Measurements from ENCODE around the gene MUC5B. TPM values are rescaled to one million over a fixed set of nuclear protein-coding genes. Genes with fewer than 3 reads are reported as not detected.
"Not testable (repeated sequence)": the region's sequence is repeated elsewhere in the genome, so short reads cannot be mapped to it uniquely, and the experiment has no call there.

MUC5B gene
- total RNA-seq, 4 donors from 2014 or later, result 0.04 to 139 (median 1.6) TPM

- H3K27ac ChIP-seq; H3K27me3 ChIP-seq; intact Hi-C loops (cut with DNase I); DNase-seq; H3K9me3 ChIP-seq; H3K4me3 ChIP-seq; H3K4me1 ChIP-seq; H3K36me3 ChIP-seq: not testable (repeated sequence)
- WGBS, 2 donors, result 93% methylated on average over 12 of the region's 14 CpGs; no CpG with 5 or more reads in 1 of the 2 donors
Measured at GRCh38 chr11:1247026-1247425, 24.2 kb downstream of the MUC5B start.

DNA sequence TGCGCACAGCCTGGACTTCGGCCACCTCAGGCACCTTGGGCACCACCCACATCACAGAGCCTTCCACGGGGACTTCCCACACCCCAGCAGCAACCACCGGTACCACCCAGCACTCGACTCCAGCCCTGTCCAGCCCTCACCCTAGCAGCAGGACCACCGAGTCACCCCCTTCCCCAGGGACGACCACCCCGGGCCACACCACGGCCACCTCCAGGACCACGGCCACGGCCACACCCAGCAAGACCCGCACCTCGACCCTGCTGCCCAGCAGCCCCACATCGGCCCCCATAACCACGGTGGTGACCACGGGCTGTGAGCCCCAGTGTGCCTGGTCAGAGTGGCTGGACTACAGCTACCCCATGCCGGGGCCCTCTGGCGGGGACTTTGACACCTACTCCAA, 26.1 kb downstream of the MUC5B start:
- H3K36me3 ChIP-seq; H3K27me3 ChIP-seq; intact Hi-C loops (cut with DNase I); H3K9me3 ChIP-seq; H3K4me3 ChIP-seq; DNase-seq; H3K27ac ChIP-seq; H3K4me1 ChIP-seq: not testable (repeated sequence)
- 90 to 95% methylated on average over 6 to 7 of the region's 18 CpGs for WGBS, 2 donors

- DNase-seq; H3K9me3 ChIP-seq; H3K27me3 ChIP-seq; H3K36me3 ChIP-seq; H3K27ac ChIP-seq; H3K4me3 ChIP-seq; intact Hi-C loops (cut with DNase I); H3K4me1 ChIP-seq: not testable (repeated sequence)
- 96 to 100% methylated on average over 2 to 4 of the region's 12 CpGs for WGBS, 2 donors
Measured at GRCh38 chr11:1250411-1250810, 27.5 kb downstream of the MUC5B start.

DNA sequence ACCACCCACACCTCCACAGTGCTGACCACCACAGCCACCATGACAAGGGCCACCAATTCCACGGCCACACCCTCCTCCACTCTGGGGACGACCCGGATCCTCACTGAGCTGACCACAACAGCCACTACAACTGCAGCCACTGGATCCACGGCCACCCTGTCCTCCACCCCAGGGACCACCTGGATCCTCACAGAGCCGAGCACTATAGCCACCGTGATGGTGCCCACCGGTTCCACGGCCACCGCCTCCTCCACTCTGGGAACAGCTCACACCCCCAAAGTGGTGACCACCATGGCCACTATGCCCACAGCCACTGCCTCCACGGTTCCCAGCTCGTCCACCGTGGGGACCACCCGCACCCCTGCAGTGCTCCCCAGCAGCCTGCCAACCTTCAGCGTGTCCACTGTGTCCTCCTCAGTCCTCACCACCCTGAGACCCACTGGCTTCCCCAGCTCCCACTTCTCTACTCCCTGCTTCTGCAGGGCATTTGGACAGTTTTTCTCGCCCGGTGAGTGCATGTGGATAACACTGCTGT, 28.4 kb downstream of the MUC5B start:
- Histone ChIP-seq H3K9me3 (no peaks in the 10 kb centered on the region), H3K27ac (no peak overlapping the region), H3K36me3 (no peaks in the 10 kb centered on the region), H3K4me3 (no peak overlapping the region), H3K4me1 (no peaks in the 10 kb centered on the region), H3K27me3 (no peaks in the 10 kb centered on the region)
- 92 to 97% methylated on average over 13 to 16 of the region's 16 CpGs for WGBS, 2 donors
- intact Hi-C loops (cut with DNase I), result no loop called here
- TF ChIP-seq CTCF (IDR thresholded peaks at IDR 0.05) (no peak), POLR2A (IDR thresholded peaks at IDR 0.05) (no peak)
- DNase-seq, result no peak

DNA sequence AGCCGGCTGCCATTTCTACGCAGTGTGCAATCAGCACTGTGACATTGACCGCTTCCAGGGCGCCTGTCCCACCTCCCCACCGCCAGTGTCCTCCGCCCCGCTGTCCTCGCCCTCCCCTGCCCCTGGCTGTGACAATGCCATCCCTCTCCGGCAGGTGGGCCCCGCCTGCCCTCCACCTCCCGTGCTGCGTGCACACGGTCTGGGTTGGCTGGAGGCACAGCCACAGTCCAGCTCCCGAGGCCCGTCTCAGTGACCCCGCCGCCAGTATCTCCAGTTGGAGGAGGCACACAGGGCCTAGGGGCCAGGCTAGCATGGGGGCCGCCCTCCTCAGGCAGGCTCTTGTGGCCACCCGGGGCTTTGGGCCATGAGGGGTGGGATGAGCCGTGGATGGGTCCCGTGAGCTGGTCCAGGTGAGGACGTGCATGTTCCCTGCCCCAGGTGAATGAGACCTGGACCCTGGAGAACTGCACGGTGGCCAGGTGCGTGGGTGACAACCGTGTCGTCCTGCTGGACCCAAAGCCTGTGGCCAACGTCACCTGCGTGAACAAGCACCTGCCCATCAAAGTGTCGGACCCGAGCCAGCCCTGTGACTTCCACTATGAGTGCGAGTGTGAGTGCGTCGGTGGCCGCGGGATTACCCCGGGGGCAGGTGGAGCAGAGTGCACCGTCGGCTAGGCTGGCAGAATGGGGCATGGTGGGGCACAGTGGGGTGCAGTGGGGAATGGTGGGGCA, 29.7 kb downstream of the MUC5B start:
- no peak for DNase-seq
- no peaks in the 10 kb centered on the region for H3K9me3 ChIP-seq
- WGBS, 2 donors, result 90 to 100% methylated on average over 2 to 17 of the region's 38 CpGs
- no peaks in the 10 kb centered on the region for H3K4me1 ChIP-seq
- H3K36me3 ChIP-seq, result no peaks in the 10 kb centered on the region
- TF ChIP-seq POLR2A (IDR thresholded peaks at IDR 0.05), result no peak
- TF ChIP-seq CTCF (IDR thresholded peaks at IDR 0.05), result no peak
- no peak overlapping the region for H3K4me3 ChIP-seq
- intact Hi-C loops (cut with DNase I), result no loop called here
- peaks cover 0 to 4% (median 0%) of the 10 kb centered on the region in 4 donors for H3K27me3 ChIP-seq
- H3K27ac ChIP-seq, result no peak overlapping the region

DNA sequence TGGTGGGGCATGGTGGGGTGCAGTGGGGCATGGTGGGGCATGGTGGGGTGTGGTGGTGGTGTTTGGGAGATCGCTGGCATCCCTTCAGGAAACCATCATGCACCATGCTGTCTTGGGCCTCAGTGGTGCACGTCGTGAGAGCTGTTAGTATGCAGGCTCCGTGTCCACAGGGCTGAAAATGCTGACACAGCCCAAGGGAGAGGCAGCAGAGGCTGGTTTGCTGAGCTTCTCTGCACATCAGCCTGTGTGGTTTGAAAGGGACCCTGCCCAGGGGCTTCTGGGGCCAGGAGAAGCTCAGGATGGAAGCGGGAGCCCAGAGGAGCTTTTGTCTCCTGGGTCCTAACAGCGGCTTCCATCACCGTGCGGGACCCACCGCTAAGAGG, 30.2 kb downstream of the MUC5B start:
- Histone ChIP-seq H3K4me3 (no peak overlapping the region), H3K9me3 (no peaks in the 10 kb centered on the region), H3K27me3 (peaks cover 0 to 9% (median 0%) of the 10 kb centered on the region in 4 donors), H3K27ac (no peak overlapping the region), H3K36me3 (no peaks in the 10 kb centered on the region), H3K4me1 (no peaks in the 10 kb centered on the region)
- no peak for DNase-seq
- TF ChIP-seq CTCF (IDR thresholded peaks at IDR 0.05) (no peak), POLR2A (IDR thresholded peaks at IDR 0.05) (no peak)
- WGBS, 2 donors, result 81 to 100% methylated on average over 5 to 9 of the region's 9 CpGs
- intact Hi-C loops (cut with DNase I), result no loop called here

All from esophagus squamous epithelium (tissue), 5 donors.